ENCODE data around the gene PREPL. TPM values are rescaled to one million over a fixed set of nuclear protein-coding genes. Genes with fewer than 3 reads are reported as not detected.

PREPL gene
- total and polyA plus RNA-seq, 2 of the 13 experiments (the other 11 are each of a cell fraction or from before 2014, with no cell fraction given) = 19.7 to 34.3 TPM

- H3K4me2 ChIP-seq (ENCODE audit: low read depth, low read length) = no peak overlapping the region
- no peaks in the 10 kb centered on the region for H4K20me1 ChIP-seq (ENCODE audit: insufficient read depth, low read length)
- no peak overlapping the region for H3K9ac ChIP-seq (ENCODE audit: insufficient read depth, low read depth, low read length)
- no peak for DNase-seq (ENCODE audit: low spot score)
- no peak overlapping the region for H3K4me3 ChIP-seq (replicated peaks in 1 of 3; ENCODE audit: insufficient read depth in 1 of 3, low read depth in 2 of 3, low read length in 3 of 3)
- H3K27me3 ChIP-seq (ENCODE audit: control insufficient read depth in 1 of 2, insufficient read depth in 2 of 2, low read length in 2 of 2) = no peaks in the 10 kb centered on the region
- CTCF ChIA-PET (ENCODE audit: low intra/inter-chr PET ratio, low total read pairs) = no interaction called here
- no peak overlapping the region for H2AFZ ChIP-seq (ENCODE audit: low read length)
- BruUV-seq (replicated peaks) = no TSS peak
- H3K36me3 ChIP-seq (replicated peaks in 1 of 2; ENCODE audit: control insufficient read depth in 1 of 2, insufficient read depth in 2 of 2, low read length in 2 of 2) = no peaks in the 10 kb centered on the region
- FAIRE-seq = no peak
- POLR2A ChIA-PET = interaction anchor here (3.5 kb wide), 1 partner anchor 12 kb away, joined by 18 read pairs; the partner anchor contains the start of genes CAMKMT and PREPL
- no peak overlapping the region for H3K27ac ChIP-seq (ENCODE audit: extremely low read length, insufficient read depth, low read length)
- no peak for ATAC-seq
- in situ Hi-C loops (cut with HindIII; ENCODE audit: extremely low pct_ligation_motif_present, low pct_unique_long_range_greater_than_20kb) = no loop called here
- peaks cover 6% of the 10 kb centered on the region; the same call in 1 of the 2 replicates for H3K4me1 ChIP-seq (ENCODE audit: insufficient read depth, low read length)
- TF ChIP-seq ZNF230 (CRISPR knock-in tag; IDR thresholded peaks at IDR 0.05) = no peak
- no peak for TF ChIP-seq CREBL2 (CRISPR knock-in tag; IDR thresholded peaks at IDR 0.05; ENCODE audit: borderline replicate concordance)
- no peak for TF ChIP-seq YEATS4 (CRISPR knock-in tag; IDR thresholded peaks at IDR 0.05; ENCODE audit: borderline replicate concordance)
- no peak for TF ChIP-seq ZNF670 (CRISPR knock-in tag; IDR thresholded peaks at IDR 0.05; ENCODE audit: borderline replicate concordance)
- TF ChIP-seq ZFX (CRISPR knock-in tag; IDR thresholded peaks at IDR 0.05; ENCODE audit: low read depth) = no peak
- TF ChIP-seq DDIT3 (CRISPR knock-in tag; IDR thresholded peaks at IDR 0.05) = no peak
- no peak for TF ChIP-seq ZNF264 (CRISPR knock-in tag; IDR thresholded peaks at IDR 0.05)
- TF ChIP-seq SP2 (CRISPR knock-in tag; IDR thresholded peaks at IDR 0.05) = no peak
- TF ChIP-seq BCL3 (CRISPR knock-in tag; IDR thresholded peaks at IDR 0.05) = no peak
- TF ChIP-seq ZNF740 (CRISPR knock-in tag; IDR thresholded peaks at IDR 0.05) = no peak
- TF ChIP-seq ZNF296 (CRISPR knock-in tag; conservative IDR thresholded peaks at IDR 0.05) = no peak
- TF ChIP-seq HMGXB3 (CRISPR knock-in tag; IDR thresholded peaks at IDR 0.05; ENCODE audit: borderline replicate concordance) = no peak
- no peak for TF ChIP-seq KAT7 (CRISPR knock-in tag; IDR thresholded peaks at IDR 0.05; ENCODE audit: borderline replicate concordance)
- no peak for TF ChIP-seq TBP (CRISPR knock-in tag; IDR thresholded peaks at IDR 0.05)
- no peak for TF ChIP-seq ZNF782 (CRISPR knock-in tag; IDR thresholded peaks at IDR 0.05; ENCODE audit: borderline replicate concordance)
- 98% methylated on average over 10 of the region's 10 CpGs for WGBS (ENCODE audit: low lambda C conversion rate)
- intact Hi-C loops (cut with micrococcal nuclease; ENCODE audit: unreplicated experiment) = no loop called here
- no peaks in the 10 kb centered on the region for H3K79me2 ChIP-seq (ENCODE audit: insufficient read depth, low read length)
- no peaks in the 10 kb centered on the region for H3K9me3 ChIP-seq (ENCODE audit: low read length)
Measured at GRCh38 chr2:44349506-44349905, 11.8 kb downstream of the PREPL start.
